ENCODE results near the gene VAMP1. TPM values are rescaled to one million over a fixed set of nuclear protein-coding genes. Genes with fewer than 3 reads are reported as not detected.

VAMP1 gene
- total and polyA plus RNA-seq, 2 donors (not counting 3 experiments of a cell fraction or from before 2014, with no cell fraction given): 7.0 to 9.0 TPM

DNA sequence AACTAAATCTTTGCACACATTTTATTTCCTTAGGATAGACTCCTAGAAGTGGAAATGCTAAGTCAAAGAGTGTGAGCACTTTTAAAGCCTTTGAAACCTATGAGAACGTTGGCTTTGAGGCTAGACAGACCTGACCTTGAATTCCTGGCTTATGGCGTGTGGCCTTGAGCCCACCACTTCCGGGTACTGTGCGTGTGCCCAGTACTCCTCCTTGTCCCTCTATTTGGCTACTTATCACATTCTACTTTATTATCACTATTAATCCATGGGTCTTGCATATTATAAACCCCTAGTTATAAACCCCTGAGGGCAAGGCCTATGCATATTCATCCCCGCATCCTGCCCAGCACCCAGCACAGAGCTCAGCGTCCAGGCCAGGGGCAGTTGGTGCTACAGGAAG, 51.7 kb downstream of the VAMP1 start:
- BruUV-seq (replicated peaks): no TSS peak
- DNase-seq (ENCODE audit: low read depth, low spot score): no peak
- intact Hi-C loops (cut with micrococcal nuclease): no loop called here
- Histone ChIP-seq H3K79me2 (ENCODE audit: control insufficient read depth, insufficient read depth, low read length) (no peaks in the 10 kb centered on the region), H3K27ac (ENCODE audit: insufficient read depth, low read depth, low read length) (no peak overlapping the region), H3K9me3 (replicated peaks; ENCODE audit: control insufficient read depth, insufficient read depth, low read length) (no peaks in the 10 kb centered on the region), H3K4me1 (ENCODE audit: control insufficient read depth, extremely low read depth, insufficient read depth, low read length) (no peaks in the 10 kb centered on the region), H3K27me3 (ENCODE audit: control insufficient read depth in 2 of 2, insufficient read depth in 2 of 2, low read length in 2 of 2) (no peaks in the 10 kb centered on the region), H3K4me2 (ENCODE audit: insufficient read depth, low read length) (no peak overlapping the region), H3K9me1 (replicated peaks; ENCODE audit: control insufficient read depth, extremely low read depth, insufficient read depth, low read length) (no peaks in the 10 kb centered on the region), H3K9ac (replicated peaks; ENCODE audit: extremely low read depth, insufficient read depth, low read length) (no peak overlapping the region), H4K20me1 (replicated peaks; ENCODE audit: control insufficient read depth, extremely low read depth, insufficient read depth, low read length) (no peaks in the 10 kb centered on the region), H2AFZ (ENCODE audit: low read depth, low read length) (no peak overlapping the region), H3K4me3 (replicated peaks in 1 of 3; ENCODE audit: insufficient read depth in 1 of 3, low read depth in 1 of 3, low read length in 3 of 3) (no peak overlapping the region), H3K36me3 (ENCODE audit: control insufficient read depth in 2 of 2, extremely low read depth in 1 of 2, insufficient read depth in 2 of 2, low read length in 2 of 2) (no peaks in the 10 kb centered on the region)
- CTCF ChIA-PET: interaction anchor here (2.5 kb wide), 1 partner anchor 47 kb away, joined by 9 read pairs; no protein-coding TSS in a partner anchor
- TF ChIP-seq EZH2 (IDR thresholded peaks at IDR 0.05; ENCODE audit: borderline replicate concordance, low read depth, low read length, severe bottlenecking): no peak
- TF ChIP-seq FOS (IDR thresholded peaks at IDR 0.05; ENCODE audit: borderline replicate concordance, insufficient read depth, low read length): no peak
- TF ChIP-seq MYC (IDR thresholded peaks at IDR 0.05; ENCODE audit: low read depth, low read length): no peak
- no peak for TF ChIP-seq GATA2 (IDR thresholded peaks at IDR 0.05; ENCODE audit: insufficient read depth, insufficient read length, low read depth, low read length)
- TF ChIP-seq MAX (IDR thresholded peaks at IDR 0.05; ENCODE audit: insufficient read depth, insufficient read length): no peak
- no peak for TF ChIP-seq POLR2A (IDR thresholded peaks at IDR 0.05; ENCODE audit: low read depth, low read length)
- no peak for TF ChIP-seq POLR2AphosphoS5 (IDR thresholded peaks at IDR 0.05; ENCODE audit: insufficient read depth, low read depth, low read length)
- TF ChIP-seq, protein P1, sequence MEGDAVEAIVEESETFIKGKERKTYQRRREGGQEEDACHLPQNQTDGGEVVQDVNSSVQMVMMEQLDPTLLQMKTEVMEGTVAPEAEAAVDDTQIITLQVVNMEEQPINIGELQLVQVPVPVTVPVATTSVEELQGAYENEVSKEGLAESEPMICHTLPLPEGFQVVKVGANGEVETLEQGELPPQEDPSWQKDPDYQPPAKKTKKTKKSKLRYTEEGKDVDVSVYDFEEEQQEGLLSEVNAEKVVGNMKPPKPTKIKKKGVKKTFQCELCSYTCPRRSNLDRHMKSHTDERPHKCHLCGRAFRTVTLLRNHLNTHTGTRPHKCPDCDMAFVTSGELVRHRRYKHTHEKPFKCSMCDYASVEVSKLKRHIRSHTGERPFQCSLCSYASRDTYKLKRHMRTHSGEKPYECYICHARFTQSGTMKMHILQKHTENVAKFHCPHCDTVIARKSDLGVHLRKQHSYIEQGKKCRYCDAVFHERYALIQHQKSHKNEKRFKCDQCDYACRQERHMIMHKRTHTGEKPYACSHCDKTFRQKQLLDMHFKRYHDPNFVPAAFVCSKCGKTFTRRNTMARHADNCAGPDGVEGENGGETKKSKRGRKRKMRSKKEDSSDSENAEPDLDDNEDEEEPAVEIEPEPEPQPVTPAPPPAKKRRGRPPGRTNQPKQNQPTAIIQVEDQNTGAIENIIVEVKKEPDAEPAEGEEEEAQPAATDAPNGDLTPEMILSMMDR (IDR thresholded peaks at IDR 0.05; ENCODE audit: extremely low read depth in 1 of 2, insufficient read depth in 1 of 2, low read depth in 1 of 2, low read length in 2 of 2): no peak
- no peak for TF ChIP-seq JUN (IDR thresholded peaks at IDR 0.05; ENCODE audit: borderline replicate concordance, insufficient read depth, insufficient read length, low read depth)
- no peak for FAIRE-seq
- POLR2A ChIA-PET: no interaction called here
- dilution Hi-C loops (cut with MboI; ENCODE audit: extremely low pct_ligation_motif_present, low sequenced_read_pairs): no loop called here

Data from endothelial cell of umbilical vein (primary cell).